ENCODE measurements around the gene ITPR1.

The ITPR1 gene

GRCh38 chr3:4722103-4722502 lies 229.0 kb downstream of the ITPR1 start:
- DNase-seq, result peak; percentile 74

DNA sequence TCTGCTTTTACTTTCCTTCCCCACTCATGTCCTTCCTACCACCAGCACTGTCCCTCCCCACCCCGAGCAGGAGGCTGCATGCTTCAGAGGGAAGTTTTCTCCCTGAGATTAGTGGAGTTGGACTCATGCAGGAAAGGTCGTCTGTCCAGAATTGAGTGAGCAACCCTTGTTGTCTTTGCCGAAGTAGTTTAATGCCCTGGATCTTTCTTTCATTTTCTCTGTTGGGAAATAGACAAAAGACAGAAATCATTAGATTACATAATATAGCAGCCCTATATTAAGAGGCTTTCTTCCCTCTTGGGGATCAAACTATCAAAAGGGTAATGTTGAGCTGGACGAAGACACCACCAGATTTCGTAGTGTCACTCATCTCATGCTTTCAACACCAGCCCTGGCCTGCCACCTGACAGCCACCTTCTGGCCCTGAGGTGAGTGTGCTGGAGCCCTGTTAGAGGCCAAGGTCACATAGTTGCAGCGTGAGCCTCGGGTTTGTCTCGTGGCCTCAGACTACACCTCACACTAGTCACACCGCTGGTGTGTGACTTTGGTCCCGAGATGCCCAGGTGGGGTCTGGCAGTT lies 231.0 kb downstream of the ITPR1 start:
- DNase-seq, result no peak

DNA sequence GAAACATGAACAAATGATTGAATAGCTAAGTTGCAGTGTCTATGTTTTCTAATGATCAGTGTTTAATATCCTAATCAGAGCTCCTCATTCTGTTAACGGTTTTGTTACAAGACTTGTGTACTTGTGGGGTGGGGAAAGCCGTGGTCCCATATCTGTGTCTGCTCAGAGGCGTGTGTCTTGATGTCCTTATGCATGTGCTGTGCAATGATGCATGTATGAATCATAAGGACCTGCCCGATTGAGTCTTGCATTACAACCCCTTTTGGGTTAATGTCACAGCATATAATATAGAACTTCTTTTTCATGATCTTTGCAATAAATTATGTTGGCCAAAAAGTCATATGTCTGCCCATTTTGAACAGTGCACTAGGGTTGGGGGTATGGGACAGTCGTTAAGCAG lies 233.4 kb downstream of the ITPR1 start:
- DNase-seq, result no peak

- DNase-seq, result no peak
Measured at GRCh38 chr3:4729061-4729973, 236.2 kb downstream of the ITPR1 start.

DNA sequence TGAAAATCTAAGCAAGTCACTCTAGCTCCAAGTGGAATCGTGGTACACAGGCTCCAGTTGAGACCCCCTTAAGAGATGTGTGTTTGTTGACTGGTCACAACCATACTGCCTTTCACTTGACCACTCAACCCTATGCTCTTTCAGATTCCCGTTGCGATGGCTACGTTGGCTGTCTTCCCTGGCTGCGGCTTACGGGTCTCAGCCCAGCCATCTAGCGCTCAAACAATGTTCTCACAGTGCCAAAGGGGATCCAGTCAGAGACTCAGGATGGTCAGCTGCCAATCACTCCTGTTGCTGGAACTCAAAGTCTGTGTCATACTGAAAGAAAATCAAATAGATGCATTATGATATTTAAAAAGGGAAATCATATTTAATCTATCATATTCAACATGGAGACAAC lies 237.6 kb downstream of the ITPR1 start:
- no peak for DNase-seq

DNA sequence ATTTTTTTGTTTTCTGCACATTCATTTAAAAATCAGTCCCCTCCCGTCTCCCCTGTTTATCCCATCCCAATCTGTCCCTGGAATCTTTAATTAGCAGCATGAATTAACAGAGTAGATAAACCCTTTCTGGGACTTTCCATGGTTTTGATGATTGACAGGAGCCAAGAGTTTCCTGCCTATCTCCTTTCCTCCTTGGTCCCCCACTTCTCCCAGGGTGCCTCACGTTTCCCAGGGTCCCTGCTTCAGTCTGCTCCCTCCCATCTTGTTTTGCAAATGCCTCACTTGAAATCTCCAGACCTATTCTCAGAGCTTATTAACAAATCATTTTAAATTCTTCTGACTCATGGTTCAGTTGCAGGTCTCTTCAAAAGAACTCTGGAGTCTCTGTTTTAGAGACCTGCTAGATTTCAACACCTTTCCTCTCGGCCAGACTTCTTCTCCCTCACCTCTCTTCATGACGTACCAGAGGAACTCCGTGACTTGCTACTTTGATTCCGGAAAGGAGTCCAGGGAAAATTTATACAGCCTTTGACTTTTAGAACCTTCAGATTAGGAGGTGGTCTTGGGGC lies 238.5 kb downstream of the ITPR1 start:
- no peak for DNase-seq

DNA sequence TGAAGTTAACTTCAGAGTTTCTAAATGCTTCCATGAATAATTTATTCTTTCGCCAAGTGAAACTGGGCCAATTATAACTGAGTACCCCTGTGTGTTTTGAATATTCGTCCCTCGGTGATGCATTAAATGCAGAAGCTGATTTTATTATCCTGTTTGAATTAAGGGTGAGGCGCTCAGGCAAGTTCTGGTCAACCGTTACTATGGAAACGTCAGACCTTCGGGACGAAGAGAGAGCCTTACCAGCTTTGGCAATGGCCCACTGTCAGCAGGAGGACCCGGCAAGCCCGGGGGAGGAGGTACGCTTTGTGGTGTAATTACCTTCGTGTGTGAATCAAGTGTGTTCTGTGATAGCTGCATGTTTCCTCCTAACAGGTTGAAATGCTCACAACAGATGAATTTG lies 239.8 kb downstream of the ITPR1 start:
- no peak for DNase-seq

GRCh38 chr3:4734454-4734853 lies 241.3 kb downstream of the ITPR1 start:
- no peak for DNase-seq

GRCh38 chr3:4735243-4735642 lies 242.1 kb downstream of the ITPR1 start:
- DNase-seq, result no peak

GRCh38 chr3:4736284-4736861 lies 243.2 kb downstream of the ITPR1 start:
- peak; percentile 35 for DNase-seq

- no peak for DNase-seq
Measured at GRCh38 chr3:4738737-4739274, 245.7 kb downstream of the ITPR1 start.

GRCh38 chr3:4739289-4740236 lies 246.4 kb downstream of the ITPR1 start:
- no peak for DNase-seq

DNA sequence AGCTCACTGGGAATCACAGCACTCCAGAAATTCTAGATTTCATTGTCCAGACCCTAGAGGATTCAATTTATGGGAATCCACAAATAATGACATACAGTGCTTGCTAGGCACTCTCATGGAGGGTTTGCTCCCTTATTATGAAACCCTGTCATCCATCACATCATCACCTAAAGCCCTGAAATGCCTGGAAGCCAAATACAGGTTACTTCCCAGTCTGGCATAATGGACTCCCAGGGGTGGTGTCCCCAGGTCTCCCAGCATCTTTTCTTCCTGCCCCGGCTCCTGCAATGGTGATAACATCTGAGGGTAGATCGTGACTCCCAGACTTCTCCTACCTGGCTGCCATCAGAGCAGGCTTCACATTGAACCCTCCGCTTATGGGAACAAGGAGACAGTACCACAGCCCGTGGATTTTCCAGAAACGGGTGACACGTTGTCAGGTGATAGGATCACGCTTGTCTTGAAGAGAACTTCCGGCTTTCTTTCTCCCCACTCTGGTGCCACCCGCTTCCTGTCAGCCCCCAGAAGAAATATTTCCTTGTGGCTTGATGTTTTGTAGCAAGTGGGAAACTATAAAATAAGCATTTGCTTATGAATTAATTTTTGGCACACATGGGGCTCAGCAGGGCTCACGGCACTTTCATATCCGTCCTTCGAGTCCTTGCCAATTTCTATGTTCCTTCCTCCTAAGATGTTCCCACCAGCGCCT lies 247.4 kb downstream of the ITPR1 start:
- no peak for DNase-seq

DNA sequence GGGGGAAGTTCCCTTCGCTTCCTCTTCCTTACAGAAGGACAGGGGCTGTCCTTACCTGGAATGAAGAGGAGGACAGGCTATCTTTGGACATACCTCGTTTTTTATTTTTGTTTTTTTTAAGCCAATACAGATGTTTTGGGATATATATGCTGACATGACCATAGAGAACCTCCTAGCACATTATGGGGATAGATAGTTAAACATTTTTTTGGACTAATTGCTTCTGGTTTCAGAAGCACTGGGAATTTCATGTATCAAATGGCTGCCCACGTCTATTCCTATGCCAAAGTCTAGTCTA lies 247.9 kb downstream of the ITPR1 start:
- DNase-seq, result no peak

GRCh38 chr3:4741404-4742307 lies 248.5 kb downstream of the ITPR1 start:
- peak; percentile 95 for DNase-seq

DNA sequence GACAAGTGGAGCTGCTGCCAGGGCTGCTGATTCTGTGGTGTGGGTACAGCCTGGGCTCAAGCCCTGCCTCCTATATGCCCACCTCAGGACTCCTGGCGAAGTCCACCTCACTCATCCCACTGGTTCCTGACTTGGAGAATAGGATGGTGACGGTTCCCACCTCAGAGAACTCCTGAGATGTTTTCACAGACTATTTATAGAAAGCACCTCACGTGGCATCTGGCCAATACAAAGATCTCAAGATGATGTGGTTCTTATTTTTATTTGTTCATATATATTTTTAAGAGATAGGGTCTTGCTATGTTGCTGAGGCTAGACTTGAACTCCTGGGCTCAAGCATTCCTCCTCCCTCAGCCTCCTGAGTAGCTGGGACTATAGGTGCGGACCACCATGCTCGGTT lies 249.2 kb downstream of the ITPR1 start:
- DNase-seq, result no peak

- DNase-seq, result no peak
Measured at GRCh38 chr3:4743371-4743770, 250.2 kb downstream of the ITPR1 start.

DNA sequence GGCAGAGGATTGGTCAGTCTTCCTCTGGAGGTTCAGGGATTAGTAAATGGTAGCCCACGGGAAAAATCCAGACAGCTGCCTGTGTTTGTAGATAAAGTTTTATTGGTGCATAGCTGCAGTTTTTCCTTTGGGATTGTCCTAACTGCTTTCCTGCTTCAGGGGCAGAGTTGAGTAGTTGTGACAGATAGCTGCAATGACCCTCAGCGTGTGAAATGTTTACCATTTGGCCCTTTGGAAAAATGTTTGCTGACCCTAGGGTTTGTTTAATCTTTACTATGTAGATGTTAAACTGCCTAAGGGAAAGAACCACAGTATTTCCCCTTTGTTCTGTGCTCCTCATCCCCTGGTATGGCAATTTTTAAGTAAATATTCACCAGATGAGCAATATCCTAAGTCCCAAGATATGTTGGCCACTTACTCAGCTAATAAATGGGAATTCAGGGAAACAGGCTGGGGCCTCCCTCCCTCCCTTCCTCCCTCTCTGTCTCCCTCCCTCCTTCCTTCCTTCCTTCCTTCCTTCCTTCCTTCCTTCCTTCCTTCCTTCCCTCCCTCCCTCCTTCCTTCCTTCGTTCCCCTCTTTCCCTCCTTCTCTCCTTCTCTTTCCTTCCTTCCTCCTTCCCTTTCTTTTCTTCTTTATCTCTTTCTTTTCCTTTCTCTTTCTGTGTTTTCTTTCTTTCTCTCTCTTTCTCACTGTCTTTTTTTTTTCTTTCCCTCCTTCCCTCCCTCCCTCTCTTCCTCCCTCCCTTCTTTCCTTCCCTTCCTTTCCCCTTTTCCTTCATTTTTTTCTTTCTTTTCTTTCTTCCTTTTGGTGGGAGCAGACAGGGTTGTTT lies 251.5 kb downstream of the ITPR1 start:
- peak; percentile 72 for DNase-seq

DNA sequence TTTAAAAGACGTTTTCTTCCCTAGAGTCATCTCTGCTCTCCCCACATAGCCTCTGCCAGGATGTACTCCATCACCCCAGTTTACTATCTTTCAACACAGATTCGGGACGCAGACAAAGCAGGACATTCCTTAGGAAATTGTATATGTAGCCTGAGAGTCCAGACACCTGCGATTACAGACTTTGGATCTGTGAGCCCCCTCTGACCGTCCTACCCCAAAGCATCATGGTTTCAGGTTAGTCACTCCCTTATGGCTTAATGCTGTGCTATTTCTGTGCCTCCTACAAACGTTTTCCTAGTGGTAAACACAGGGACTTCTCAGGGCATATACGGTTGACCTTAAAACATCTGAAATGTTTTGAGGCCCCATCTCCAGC lies 252.1 kb downstream of the ITPR1 start:
- peak; percentile 68 for DNase-seq

All from fibroblast of skin of abdomen (primary cell).